Uterus (tissue), 2 donors: ENCODE data around the gene SPRY4.
"Not testable (repeated sequence)": the region's sequence is repeated elsewhere in the genome, so short reads cannot be mapped to it uniquely, and the experiment has no call there.

Source experiments
- POLR2A ChIP-seq, 2 donors: fragments of 450-650 bp; IDR thresholded peaks; one replicate each; pipeline ENCODE4 v1.6.1; 2016; ENCODE audit warnings: antibody characterized with exemption in 2 of 2, mild to moderate bottlenecking in 1 of 2, moderate library complexity in 1 of 2
- TF ChIP-seq, protein P1 (sequence below), 4 experiments: fragments of 200-600 bp in 2 of 4; fragments of 450-650 bp in 2 of 4; sonication (generic) in 2 of 4; IDR thresholded peaks; one replicate each; pipeline ENCODE4 v1.5.1; 2016 to 2019; ENCODE audit warnings: antibody characterized with exemption in 4 of 4, mild to moderate bottlenecking in 2 of 4, moderate library complexity in 1 of 4

- TF ChIP-seq, protein P1, sequence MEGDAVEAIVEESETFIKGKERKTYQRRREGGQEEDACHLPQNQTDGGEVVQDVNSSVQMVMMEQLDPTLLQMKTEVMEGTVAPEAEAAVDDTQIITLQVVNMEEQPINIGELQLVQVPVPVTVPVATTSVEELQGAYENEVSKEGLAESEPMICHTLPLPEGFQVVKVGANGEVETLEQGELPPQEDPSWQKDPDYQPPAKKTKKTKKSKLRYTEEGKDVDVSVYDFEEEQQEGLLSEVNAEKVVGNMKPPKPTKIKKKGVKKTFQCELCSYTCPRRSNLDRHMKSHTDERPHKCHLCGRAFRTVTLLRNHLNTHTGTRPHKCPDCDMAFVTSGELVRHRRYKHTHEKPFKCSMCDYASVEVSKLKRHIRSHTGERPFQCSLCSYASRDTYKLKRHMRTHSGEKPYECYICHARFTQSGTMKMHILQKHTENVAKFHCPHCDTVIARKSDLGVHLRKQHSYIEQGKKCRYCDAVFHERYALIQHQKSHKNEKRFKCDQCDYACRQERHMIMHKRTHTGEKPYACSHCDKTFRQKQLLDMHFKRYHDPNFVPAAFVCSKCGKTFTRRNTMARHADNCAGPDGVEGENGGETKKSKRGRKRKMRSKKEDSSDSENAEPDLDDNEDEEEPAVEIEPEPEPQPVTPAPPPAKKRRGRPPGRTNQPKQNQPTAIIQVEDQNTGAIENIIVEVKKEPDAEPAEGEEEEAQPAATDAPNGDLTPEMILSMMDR (IDR thresholded peaks at IDR 0.05): not testable (repeated sequence)
- TF ChIP-seq POLR2A (IDR thresholded peaks at IDR 0.05): not testable (repeated sequence)
Observed at GRCh38 chr5:142344915-142345314, 20.1 kb upstream of the SPRY4 start.
